Left kidney (tissue), 8 donors: Measurements from ENCODE around the gene FBXO47. TPM values are rescaled to one million over a fixed set of nuclear protein-coding genes. Genes with fewer than 3 reads are reported as not detected.

Source experiments
- DNase-seq: peaks from one replicate; pipeline ENCODE4 v3.0.0-alpha.2; 2013
- long read RNA-seq, 8 donors: transcript quantifications; one replicate each; lab custom pipeline, GENCODE V29; 2026
- polyA plus RNA-seq: library from polyadenylated mRNA; unstranded; fragments of 120-200 nt; gene quantifications from one replicate; pipeline ENCODE4 v1.2.1, GENCODE V29; 2013; ENCODE audit not compliant: insufficient read length

Gene FBXO47
- not detected for polyA plus RNA-seq
- long read RNA-seq, donor 1, result 0 reads
- long read RNA-seq, donor 2, result 0 reads
- long read RNA-seq, donor 3, result 0 reads
- long read RNA-seq, donor 4, result 0 reads
- long read RNA-seq, donor 5, result 0 reads
- long read RNA-seq, donor 6, result 0 reads
- long read RNA-seq, donor 7, result 0 reads
- long read RNA-seq, donor 8, result 0 reads

- DNase-seq, result peak; percentile 94
Observed at GRCh38 chr17:38967290-38967738, at the start of gene FBXO47. TSS of gene FBXO47 (minus strand) at chr17:38967403. CDS start at chr17:38963025, 4,378 bp downstream.

GRCh38 chr17:39016193-39017153 is 49.3 kb upstream of the FBXO47 start:
- no peak for DNase-seq

GRCh38 chr17:39015546-39015935 is 48.3 kb upstream of the FBXO47 start:
- no peak for DNase-seq

- DNase-seq, result no peak
Observed at GRCh38 chr17:39014795-39015545, 47.8 kb upstream of the FBXO47 start.

- no peak for DNase-seq
Observed at GRCh38 chr17:39014044-39014794, 47.0 kb upstream of the FBXO47 start.

GRCh38 chr17:39012725-39013124 is 45.5 kb upstream of the FBXO47 start:
- DNase-seq, result no peak

- no peak for DNase-seq
Observed at GRCh38 chr17:39011907-39012468, 44.8 kb upstream of the FBXO47 start.

- DNase-seq, result no peak
Observed at GRCh38 chr17:39009581-39010001, 42.4 kb upstream of the FBXO47 start.

GRCh38 chr17:39008633-39009032 is 41.4 kb upstream of the FBXO47 start:
- no peak for DNase-seq

GRCh38 chr17:39002991-39003715 is 36.0 kb upstream of the FBXO47 start:
- DNase-seq, result peak; percentile 42

GRCh38 chr17:39001703-39002637 is 34.8 kb upstream of the FBXO47 start:
- DNase-seq, result peak; percentile 34

GRCh38 chr17:39000021-39000601 is 32.9 kb upstream of the FBXO47 start:
- DNase-seq, result no peak

GRCh38 chr17:38996660-38997337 is 29.6 kb upstream of the FBXO47 start:
- no peak for DNase-seq

GRCh38 chr17:38994026-38994425 is 26.8 kb upstream of the FBXO47 start:
- DNase-seq, result no peak

- DNase-seq, result no peak
Observed at GRCh38 chr17:38984666-38985065, 17.5 kb upstream of the FBXO47 start.

- DNase-seq, result peak; percentile 80
Observed at GRCh38 chr17:38982858-38983746, 15.9 kb upstream of the FBXO47 start.

GRCh38 chr17:38981636-38982035 is 14.4 kb upstream of the FBXO47 start:
- no peak for DNase-seq
